GM18508 (cell line): Measurements from ENCODE around the gene EVPLL.
"Not testable (repeated sequence)": the region's sequence is repeated elsewhere in the genome, so short reads cannot be mapped to it uniquely, and the experiment has no call there.

Experiments
- ATAC-seq: cut with Tn5 transposase; IDR thresholded peaks from one replicate; pipeline ENCODE4 v1.9.1; 2021; ENCODE audit warnings: moderate number of reproducible peaks; ENCODE audit not compliant: insufficient read depth, unreplicated experiment

The EVPLL gene

GRCh38 chr17:18421521-18421920, 43.9 kb downstream of the EVPLL start:
- ATAC-seq, result not testable (repeated sequence)

- not testable (repeated sequence) for ATAC-seq
These were observed 44.9 kb downstream of the EVPLL start for GRCh38 chr17:18422464-18422863.

- ATAC-seq, result not testable (repeated sequence)
These were observed 45.4 kb downstream of the EVPLL start for GRCh38 chr17:18423015-18423414.

GRCh38 chr17:18425593-18425992, 48.0 kb downstream of the EVPLL start:
- not testable (repeated sequence) for ATAC-seq

GRCh38 chr17:18426639-18427038, 49.1 kb downstream of the EVPLL start:
- ATAC-seq, result not testable (repeated sequence)

GRCh38 chr17:18432206-18432605, 54.6 kb downstream of the EVPLL start:
- ATAC-seq, result not testable (repeated sequence)
